NCI-H82 treated with DMSO at 0.1 percent for 48 hours (cell line): ENCODE measurements around the gene OR6C65.

Experiments used
- DNase-seq: peaks from one replicate; lab custom pipeline; 2025; ENCODE audit not compliant: unreplicated experiment; lab: John Stamatoyannopoulos, UW

OR6C65 gene

DNA sequence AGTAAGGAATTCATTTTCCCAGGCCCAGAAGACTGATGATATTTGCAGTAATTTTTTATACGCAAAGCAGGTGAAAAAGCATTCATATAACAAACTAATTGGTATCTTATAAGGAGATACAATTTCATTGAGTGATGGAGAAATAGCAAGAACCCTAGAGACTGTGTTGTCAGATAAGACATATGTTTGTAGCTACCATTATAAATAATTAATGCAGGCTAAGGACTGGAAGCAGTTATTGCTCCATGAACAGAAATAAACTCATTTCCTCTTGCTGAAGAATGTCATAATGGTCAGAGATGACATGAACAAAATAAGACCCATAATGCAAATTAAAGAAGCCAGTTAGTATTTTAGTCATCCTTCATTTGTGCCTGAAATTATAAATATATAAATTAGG, 45.0 kb downstream of the OR6C65 start:
- no peak for DNase-seq

GRCh38 chr12:55446326-55446725, 46.0 kb downstream of the OR6C65 start:
- no peak for DNase-seq

- DNase-seq, result no peak
These were observed 48.5 kb downstream of the OR6C65 start for GRCh38 chr12:55448825-55449224.
